Measurements from ENCODE around the gene AADAT.

- TF ChIP-seq POLR2A (IDR thresholded peaks at IDR 0.05), result no peak
- no peak for TF ChIP-seq CTCF (IDR thresholded peaks at IDR 0.05)
- TF ChIP-seq POLR2AphosphoS5 (IDR thresholded peaks at IDR 0.05), result no peak
- no peak for TF ChIP-seq EP300 (IDR thresholded peaks at IDR 0.05)
Observed at GRCh38 chr4:170025523-170026252, 64.1 kb downstream of the AADAT start.
